GM12872 (cell line): ENCODE results near the gene JARID2.

Experiments used
- CTCF ChIP-seq: IDR thresholded peaks from 3 replicates; pipeline ENCODE4 v1.5.1; 2011; ENCODE audit warnings: low read depth, mild to moderate bottlenecking, low read length, moderate library complexity; ENCODE audit not compliant: insufficient read depth

Gene JARID2

DNA sequence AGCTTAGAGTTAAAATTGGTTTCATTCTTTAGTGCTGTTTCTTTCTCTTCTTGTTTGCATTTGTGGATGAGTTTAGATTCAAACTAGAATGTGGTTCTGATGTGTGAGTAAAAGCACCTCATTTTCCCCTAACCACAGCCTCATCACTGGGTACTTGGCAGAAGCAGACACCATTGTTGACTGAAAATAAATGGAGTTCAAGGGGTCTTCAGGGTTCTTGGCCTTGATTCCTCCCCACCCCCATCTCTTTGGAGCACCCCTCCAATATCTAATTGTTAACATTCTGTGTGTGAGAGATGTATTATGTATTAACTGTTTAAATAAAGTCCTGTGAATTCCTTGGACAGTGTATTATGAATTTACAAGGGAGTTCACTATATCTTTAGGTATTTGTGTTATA lies 59.6 kb downstream of the JARID2 start:
- TF ChIP-seq CTCF, result no peak

DNA sequence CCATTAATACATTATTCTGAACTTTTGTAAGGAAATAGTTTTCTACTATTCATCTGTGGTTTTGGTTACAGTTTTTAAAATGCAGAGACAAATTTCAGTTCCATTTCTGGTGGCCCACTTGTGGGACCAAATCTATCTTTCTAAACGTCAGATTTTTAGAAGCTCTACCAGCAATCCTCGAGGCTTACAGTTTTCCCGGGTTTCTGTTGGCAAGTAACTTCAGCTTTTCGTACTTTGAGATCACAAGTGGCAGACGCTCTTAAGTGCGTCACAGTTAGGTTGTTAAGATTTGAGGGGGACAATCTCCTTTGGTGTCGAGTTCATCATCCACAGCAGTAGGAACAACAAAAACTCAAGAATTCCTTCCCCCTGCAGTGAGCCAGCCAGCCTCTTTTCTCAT lies 60.0 kb downstream of the JARID2 start:
- no peak for TF ChIP-seq CTCF

GRCh38 chr6:15308435-15309213 lies 62.8 kb downstream of the JARID2 start:
- no peak for TF ChIP-seq CTCF

DNA sequence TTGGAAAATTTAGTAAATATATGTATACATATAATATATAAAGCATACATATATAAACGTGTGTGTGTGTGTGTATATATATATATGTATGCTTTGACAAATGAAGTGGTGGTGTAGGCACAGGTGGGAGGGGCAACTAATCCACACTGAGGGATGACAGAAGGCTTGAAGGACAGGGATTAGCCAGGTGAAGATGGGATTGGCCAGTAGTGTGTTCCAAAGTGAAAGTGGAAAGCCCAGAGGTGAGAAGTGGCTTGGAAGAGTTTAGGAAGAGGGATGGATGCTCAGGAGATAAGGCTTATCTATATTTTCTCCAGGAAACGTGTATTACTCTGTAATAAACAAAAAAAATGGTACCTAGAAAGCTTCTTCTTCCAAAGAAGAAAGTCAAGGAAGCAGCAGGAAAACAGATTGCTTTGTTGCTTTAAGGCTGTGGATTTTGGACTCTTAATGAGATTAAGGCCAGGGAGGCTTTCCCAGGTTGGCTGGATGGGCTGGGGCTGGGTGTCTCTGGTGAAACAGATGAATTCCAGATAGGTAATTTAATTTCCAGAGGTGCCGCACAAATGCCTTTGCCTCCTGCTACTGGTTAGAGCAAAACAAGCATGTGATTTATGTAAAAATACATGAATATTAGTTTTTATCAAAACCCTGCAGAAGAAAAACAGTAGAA lies 63.9 kb downstream of the JARID2 start:
- TF ChIP-seq CTCF, result no peak

DNA sequence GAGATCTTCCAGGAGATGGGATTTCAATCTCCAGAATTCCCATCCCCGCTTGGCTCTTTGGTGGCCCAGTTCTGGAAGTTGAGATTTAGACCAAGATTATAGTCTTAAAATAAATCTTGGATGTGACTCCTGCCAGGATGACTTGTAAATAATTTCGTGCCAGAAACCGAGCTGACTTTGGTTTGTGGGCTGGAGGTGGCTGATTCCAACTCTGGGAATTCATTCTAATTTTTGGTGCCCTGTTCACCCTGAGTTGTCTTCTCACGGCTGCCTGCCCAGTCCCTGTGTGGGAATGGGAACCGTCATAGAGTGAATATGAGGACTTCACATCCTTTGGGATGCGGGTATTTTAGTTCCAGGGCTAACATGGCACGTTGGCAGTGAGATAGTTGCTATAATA lies 64.8 kb downstream of the JARID2 start:
- no peak for TF ChIP-seq CTCF

DNA sequence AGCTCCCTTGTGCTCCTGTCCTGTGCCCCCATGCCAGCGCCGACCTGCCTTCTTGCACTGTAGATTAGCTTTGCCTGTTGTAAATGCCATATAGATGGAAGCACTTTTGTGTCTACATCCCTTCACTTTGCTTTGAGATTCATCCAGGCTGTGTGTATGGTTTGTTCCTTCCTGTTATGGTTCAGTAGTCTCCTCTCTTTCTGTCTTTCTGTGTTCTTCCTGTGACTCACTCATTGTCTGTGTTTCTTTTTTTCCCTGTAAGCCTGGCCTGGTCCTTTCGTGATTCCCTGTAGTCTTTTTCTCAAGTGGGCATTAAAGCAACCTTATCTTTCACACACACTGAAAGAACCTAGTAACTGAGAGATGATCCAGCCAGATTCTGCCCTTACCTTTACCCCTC lies 66.6 kb downstream of the JARID2 start:
- TF ChIP-seq CTCF, result no peak

- TF ChIP-seq CTCF, result no peak
Observed at GRCh38 chr6:15313367-15313766, 67.5 kb downstream of the JARID2 start.
